G401.6 (cell line): ENCODE measurements around the gene LYRM9.
"Not testable (repeated sequence)": the region's sequence is repeated elsewhere in the genome, so short reads cannot be mapped to it uniquely, and the experiment has no call there.

ENCODE experiments used
- FAIRE-seq: peaks from 2 replicates; lab custom pipeline; 2012; peaks lifted over from hg19 to GRCh38; lab: Jason Lieb, UNC

Gene LYRM9

GRCh38 chr17:27906226-27906580 lies 13.0 kb upstream of the LYRM9 start:
- FAIRE-seq, result no peak

GRCh38 chr17:27905447-27906225 lies 12.5 kb upstream of the LYRM9 start:
- no peak for FAIRE-seq

GRCh38 chr17:27904534-27905446 lies 11.6 kb upstream of the LYRM9 start:
- FAIRE-seq, result no peak

GRCh38 chr17:27904114-27904513 lies 10.9 kb upstream of the LYRM9 start:
- no peak for FAIRE-seq

- FAIRE-seq, result no peak
Observed at GRCh38 chr17:27899525-27899924, 6.4 kb upstream of the LYRM9 start.

GRCh38 chr17:27898096-27898495 lies 4.9 kb upstream of the LYRM9 start:
- FAIRE-seq, result no peak

- no peak for FAIRE-seq
Observed at GRCh38 chr17:27896701-27897100, 3.5 kb upstream of the LYRM9 start.

GRCh38 chr17:27895940-27896535 lies 2.9 kb upstream of the LYRM9 start:
- no peak for FAIRE-seq

- no peak for FAIRE-seq
Observed at GRCh38 chr17:27895123-27895895, 2.1 kb upstream of the LYRM9 start.

- FAIRE-seq, result no peak
Observed at GRCh38 chr17:27893841-27894503, 807 bp upstream of the LYRM9 start.

- FAIRE-seq, result no peak
Observed at GRCh38 chr17:27892542-27892865, 661 bp downstream of the LYRM9 start.

GRCh38 chr17:27891841-27892240 lies 1.3 kb downstream of the LYRM9 start:
- FAIRE-seq, result no peak

- FAIRE-seq, result no peak
Observed at GRCh38 chr17:27889711-27890251, 3.4 kb downstream of the LYRM9 start.

GRCh38 chr17:27888945-27889344 lies 4.2 kb downstream of the LYRM9 start:
- FAIRE-seq, result no peak

- no peak for FAIRE-seq
Observed at GRCh38 chr17:27888067-27888466, 5.1 kb downstream of the LYRM9 start.

- FAIRE-seq, result not testable (repeated sequence)
Observed at GRCh38 chr17:27886348-27886906, 6.7 kb downstream of the LYRM9 start.

GRCh38 chr17:27882162-27882840 lies 10.9 kb downstream of the LYRM9 start:
- FAIRE-seq, result no peak

GRCh38 chr17:27879987-27880608 lies 13.1 kb downstream of the LYRM9 start:
- FAIRE-seq, result no peak

GRCh38 chr17:27878776-27879562 lies 14.2 kb downstream of the LYRM9 start:
- no peak for FAIRE-seq
